CD4-positive, alpha-beta T cell (primary cell): ENCODE measurements around the gene TSPAN9. TPM values are rescaled to one million over a fixed set of nuclear protein-coding genes. Genes with fewer than 3 reads are reported as not detected.

Experiments
- ATAC-seq: fragments of 200-7000 bp; cut with Tn5 transposase; one replicate; pipeline ENCODE4 v1.10.0; 2022; ENCODE audit warnings: mild to moderate bottlenecking; ENCODE audit not compliant: poor library complexity
- CTCF ChIA-PET: fragments of 350-600 bp; sonication (Branson Sonifier 250); formaldehyde crosslinking; loops from one replicate; lab custom pipeline; 2021; ENCODE audit warnings: antibody characterized with exemption, inconsistent platforms; lab: Charles Lee
- POLR2A ChIA-PET: fragments of 350-600 bp; sonication (Branson Sonifier 250); formaldehyde crosslinking; loops from one replicate; lab custom pipeline; 2021; ENCODE audit warnings: antibody characterized with exemption, inconsistent platforms; lab: Charles Lee
- DNase-seq, 14 experiments: peaks; one replicate each; pipeline ENCODE4 v3.0.0-alpha.2; 2013 to 2020; ENCODE audit warnings: mixed read lengths in 2 of 14
- H3K27ac ChIP-seq, 2 donors: one replicate each; pipeline versions ENCODE4 v1.5.1 to v1.7.0; 2013; ENCODE audit warnings: low read length in 2 of 2, low read depth in 1 of 2, mild to moderate bottlenecking in 1 of 2
- H3K27me3 ChIP-seq, 2 experiments: 1 replicate in 1 of 2; 2 replicates in 1 of 2; pipeline versions ENCODE4 v1.6.1 to v1.7.0; 2013; ENCODE audit warnings: low read length in 2 of 2, control low read depth in 1 of 2, mild to moderate bottlenecking in 1 of 2, moderate library complexity in 1 of 2; ENCODE audit not compliant: insufficient read depth in 2 of 2, control insufficient read depth in 1 of 2
- H3K36me3 ChIP-seq: one replicate; pipeline ENCODE4 v1.6.1; 2013; ENCODE audit warnings: low read length, control low read depth; ENCODE audit not compliant: insufficient read depth
- H3K4me1 ChIP-seq: one replicate; pipeline ENCODE4 v1.6.1; 2013; ENCODE audit warnings: low read length, control low read depth; ENCODE audit not compliant: insufficient read depth
- H3K4me3 ChIP-seq: one replicate; pipeline ENCODE4 v1.5.1; 2013; ENCODE audit warnings: mild to moderate bottlenecking, low read length, moderate library complexity
- H3K9me3 ChIP-seq, 2 experiments: 1 replicate in 1 of 2; 2 replicates in 1 of 2; pipeline versions ENCODE4 v1.6.1 to v1.7.0; 2013; ENCODE audit warnings: low read length in 2 of 2, mild to moderate bottlenecking in 2 of 2, control low read depth in 1 of 2, moderate library complexity in 1 of 2; ENCODE audit not compliant: control insufficient read depth in 1 of 2, insufficient read depth in 1 of 2
- H3K27ac Mint-ChIP-seq: one replicate; pipeline ENCODE4 v1.8.0; 2020; ENCODE audit warnings: mixed read lengths
- H3K27me3 Mint-ChIP-seq: one replicate; pipeline ENCODE4 v1.8.0; 2021; ENCODE audit warnings: mixed read lengths
- H3K36me3 Mint-ChIP-seq: one replicate; pipeline ENCODE4 v1.8.0; 2021; ENCODE audit warnings: low read depth, mixed read lengths
- H3K4me1 Mint-ChIP-seq: one replicate; pipeline ENCODE4 v1.8.0; 2021; ENCODE audit warnings: low read depth, mixed read lengths
- H3K4me3 Mint-ChIP-seq: one replicate; pipeline ENCODE4 v1.8.0; 2020; ENCODE audit warnings: mild to moderate bottlenecking, mixed read lengths
- H3K9me3 Mint-ChIP-seq: one replicate; pipeline ENCODE4 v1.8.0; 2020; ENCODE audit warnings: mixed read lengths
- CTCF ChIP-seq: fragments of 200-600 bp; IDR thresholded peaks from one replicate; pipeline ENCODE4 v1.8.0; 2022; ENCODE audit warnings: antibody characterized with exemption, mild to moderate bottlenecking
- intact Hi-C, 2 experiments: fragments of 100-400 bp; cut with DNase I in 1 of 2; cut with micrococcal nuclease in 1 of 2; formaldehyde crosslinking; loops; one replicate each; pipeline versions ENCODE4 v1.15.1 to v1.9.0; 2023 to 2025; cut with DNase I, micrococcal nuclease
- total RNA-seq, 174 experiments: library from RNA in 2 of 174; stranded (reverse) in 2 of 174; gene quantifications; one replicate each; pipeline ENCODE4 v1.2.3 and lab custom pipeline; 2021 to 2026

Gene TSPAN9
- total RNA-seq, 2 experiments from 2014 or later, result 0.82 to 1.3 TPM

GRCh38 chr12:3165078-3165980 lies 88.2 kb downstream of the TSPAN9 start:
- H3K27me3 Mint-ChIP-seq, result peaks cover 3% of the 10 kb centered on the region
- ChIA-PET POLR2A (no interaction called here), CTCF (no interaction called here)
- H3K4me3 ChIP-seq, result no peak overlapping the region
- peaks cover 0 to 7% of the 10 kb centered on the region in 2 experiments for H3K9me3 ChIP-seq
- no peaks in the 10 kb centered on the region for H3K27me3 ChIP-seq
- H3K4me1 Mint-ChIP-seq, result no peaks in the 10 kb centered on the region
- no peaks in the 10 kb centered on the region for H3K4me1 ChIP-seq
- intact Hi-C loops, result no loop called here
- no peaks in the 10 kb centered on the region for H3K9me3 Mint-ChIP-seq
- no peaks in the 10 kb centered on the region for H3K36me3 Mint-ChIP-seq
- no peak for DNase-seq
- no peak for ATAC-seq
- TF ChIP-seq CTCF, result no peak
- no peaks in the 10 kb centered on the region for H3K36me3 ChIP-seq
- H3K27ac Mint-ChIP-seq, result no peak overlapping the region
- no peak overlapping the region for H3K27ac ChIP-seq
- no peak overlapping the region for H3K4me3 Mint-ChIP-seq

GRCh38 chr12:3167636-3168035 lies 90.5 kb downstream of the TSPAN9 start:
- Mint-ChIP-seq H3K27me3 (peaks cover 5% of the 10 kb centered on the region), H3K4me3 (no peak overlapping the region), H3K27ac (no peak overlapping the region), H3K36me3 (no peaks in the 10 kb centered on the region), H3K9me3 (no peaks in the 10 kb centered on the region), H3K4me1 (no peaks in the 10 kb centered on the region)
- H3K4me3 ChIP-seq, result no peak overlapping the region
- ChIA-PET POLR2A (no interaction called here), CTCF (no interaction called here)
- TF ChIP-seq CTCF, result no peak
- H3K27me3 ChIP-seq, result no peaks in the 10 kb centered on the region
- H3K27ac ChIP-seq, result no peak overlapping the region
- no peaks in the 10 kb centered on the region for H3K36me3 ChIP-seq
- ATAC-seq (no peak), DNase-seq (no peak)
- no peaks in the 10 kb centered on the region for H3K9me3 ChIP-seq
- intact Hi-C loops, result no loop called here
- no peaks in the 10 kb centered on the region for H3K4me1 ChIP-seq

DNA sequence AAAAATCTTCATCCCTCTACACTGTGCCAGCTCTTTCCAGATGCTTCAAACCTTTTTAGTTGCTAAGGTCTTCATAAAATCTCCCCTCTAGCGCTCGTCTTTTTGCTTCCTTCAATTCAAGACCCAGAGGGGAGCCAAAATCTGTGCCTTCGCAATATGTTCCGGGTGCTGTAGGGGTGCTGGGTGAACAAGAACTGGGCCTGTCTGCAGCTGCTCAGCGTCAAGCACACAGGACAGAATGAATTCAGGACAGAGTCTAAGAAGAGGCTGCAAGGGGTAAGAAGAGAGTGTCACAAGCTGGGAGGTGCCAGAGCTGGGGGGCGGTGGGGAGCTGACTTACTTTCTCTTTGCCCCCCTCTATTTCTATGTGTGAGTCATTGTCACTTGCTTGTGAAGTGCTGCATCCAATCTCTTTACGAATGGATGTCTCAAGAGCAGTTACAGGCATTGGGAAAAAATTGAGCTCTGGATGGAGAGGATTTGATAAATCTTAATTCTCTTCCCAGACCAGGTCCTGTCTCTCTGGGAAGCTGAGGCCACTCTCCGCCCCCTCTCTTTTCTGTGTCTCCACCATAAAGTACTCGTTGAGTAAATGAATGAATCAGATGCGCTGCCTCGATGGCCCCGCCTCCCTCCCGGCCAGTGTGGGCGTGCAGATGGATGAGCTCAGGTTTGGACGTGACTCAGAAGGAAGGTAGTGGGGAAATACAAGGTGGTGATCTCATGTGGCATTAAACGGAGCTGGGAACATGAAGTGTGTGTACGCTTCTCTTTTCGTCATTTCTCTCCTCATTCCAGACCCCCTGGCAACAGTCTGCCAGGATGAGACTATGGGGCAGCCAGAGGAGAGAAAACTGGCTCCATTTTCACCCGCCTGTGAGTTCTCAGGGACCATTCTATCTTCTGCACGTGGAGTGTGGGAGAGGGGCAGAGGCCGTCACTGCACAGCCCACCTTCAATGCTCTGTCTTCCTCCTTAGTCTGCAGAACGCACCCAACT lies 91.3 kb downstream of the TSPAN9 start:
- Histone ChIP-seq H3K27ac (no peak overlapping the region), H3K27me3 (no peaks in the 10 kb centered on the region), H3K36me3 (no peaks in the 10 kb centered on the region), H3K4me1 (no peaks in the 10 kb centered on the region), H3K4me3 (no peak overlapping the region), H3K9me3 (no peaks in the 10 kb centered on the region)
- H3K4me3 Mint-ChIP-seq, result no peak overlapping the region
- ChIA-PET POLR2A (no interaction called here), CTCF (no interaction called here)
- H3K27me3 Mint-ChIP-seq, result peaks cover 5% of the 10 kb centered on the region
- DNase-seq (no peak), ATAC-seq (no peak)
- no peaks in the 10 kb centered on the region for H3K9me3 Mint-ChIP-seq
- H3K4me1 Mint-ChIP-seq, result no peaks in the 10 kb centered on the region
- intact Hi-C loops, result no loop called here
- no peaks in the 10 kb centered on the region for H3K36me3 Mint-ChIP-seq
- no peak overlapping the region for H3K27ac Mint-ChIP-seq
- no peak for TF ChIP-seq CTCF
